Mononuclear cell (primary cell): Measurements from ENCODE around the gene BCORL1. TPM values are rescaled to one million over a fixed set of nuclear protein-coding genes. Genes with fewer than 3 reads are reported as not detected.

Experiments used
- H3K27me3 ChIP-seq: 2 replicates; pipeline ENCODE4 v1.6.0; 2011; ENCODE audit warnings: low read length, control low read depth; ENCODE audit not compliant: insufficient read depth
- H3K4me1 ChIP-seq: 2 replicates; pipeline ENCODE4 v1.5.1; 2011; ENCODE audit warnings: mild to moderate bottlenecking, low read length, control low read depth; ENCODE audit not compliant: insufficient read depth
- H3K4me3 ChIP-seq: 2 replicates; pipeline ENCODE4 v1.5.1; 2011; ENCODE audit warnings: mild to moderate bottlenecking, low read length, moderate library complexity
- H3K9me3 ChIP-seq: 2 replicates; pipeline ENCODE4 v1.5.1; 2011; ENCODE audit warnings: low read depth, mild to moderate bottlenecking, control low read depth, low read length
- total RNA-seq: library from RNA; depleted of rRNA; stranded (reverse); fragments of >200 nt; gene quantifications from one replicate; pipeline ENCODE4 v1.2.3, GENCODE V29; 2012

The BCORL1 gene
- total RNA-seq, 1 donor: 2.2 TPM

DNA sequence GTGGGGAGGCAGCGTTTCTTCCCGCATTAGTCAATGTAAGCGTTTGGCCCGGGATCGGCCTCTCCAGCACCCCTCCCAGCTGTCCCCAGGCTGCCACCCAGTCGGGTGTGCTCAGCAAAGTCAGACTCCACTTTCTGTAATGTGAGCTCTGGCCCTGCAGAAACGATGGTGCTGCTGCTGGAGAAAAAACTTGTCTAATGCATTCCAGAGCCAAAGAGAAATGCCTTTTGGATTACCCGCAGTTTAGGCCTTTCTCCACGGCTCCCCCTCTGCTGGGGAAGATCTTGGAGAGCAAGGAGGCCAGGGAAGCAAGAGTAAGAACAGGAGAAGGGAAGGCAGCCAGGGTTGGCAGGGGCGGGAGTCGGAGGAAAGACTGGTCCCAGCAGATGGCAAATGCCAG lies 72.7 kb downstream of the BCORL1 start:
- Histone ChIP-seq H3K27me3 (no peaks in the 10 kb centered on the region), H3K4me1 (no peaks in the 10 kb centered on the region), H3K9me3 (no peaks in the 10 kb centered on the region), H3K4me3 (no peak overlapping the region)

DNA sequence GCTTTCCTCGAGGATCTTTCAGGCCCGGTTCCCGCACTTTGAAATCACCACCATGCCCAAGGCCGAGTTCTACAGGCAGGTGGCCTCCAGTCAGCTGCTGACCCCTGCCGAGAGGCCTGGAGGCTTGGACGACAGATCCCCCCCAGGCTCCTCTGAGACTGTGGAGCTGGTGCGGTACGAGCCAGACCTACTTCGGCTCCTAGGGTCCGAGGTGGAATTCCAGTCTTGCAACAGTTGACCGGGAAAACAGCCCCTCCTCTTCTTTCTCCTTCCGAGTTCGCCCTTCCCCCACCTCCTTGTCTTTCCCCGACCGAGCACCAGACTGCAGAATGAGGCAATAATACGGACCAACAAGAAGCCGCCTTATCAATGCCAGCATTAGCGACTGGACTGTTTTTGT lies 73.5 kb downstream of the BCORL1 start:
- no peaks in the 10 kb centered on the region for H3K9me3 ChIP-seq
- H3K4me3 ChIP-seq: no peak overlapping the region
- peaks cover 4% of the 10 kb centered on the region for H3K4me1 ChIP-seq
- H3K27me3 ChIP-seq: no peaks in the 10 kb centered on the region

DNA sequence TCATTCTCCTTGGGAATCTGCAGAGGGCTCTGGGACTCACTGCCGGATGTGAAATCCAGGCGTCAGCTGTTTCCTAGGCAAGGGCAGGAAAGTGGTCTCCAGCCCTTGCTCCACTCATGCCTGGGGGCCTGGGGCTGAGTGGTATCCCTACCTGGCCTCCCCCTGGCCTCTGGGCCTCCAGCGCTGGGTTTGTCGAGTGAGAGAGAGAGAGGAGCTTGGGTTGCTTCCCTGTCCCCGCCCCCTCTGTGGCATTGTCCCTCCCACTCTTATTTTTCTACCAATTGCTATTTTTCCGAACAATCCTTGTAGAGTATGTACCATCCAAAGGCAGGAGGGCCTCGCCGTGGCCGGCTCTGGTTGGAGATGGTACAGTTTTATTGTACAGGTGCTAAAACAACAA lies 74.8 kb downstream of the BCORL1 start:
- no peaks in the 10 kb centered on the region for H3K27me3 ChIP-seq
- peaks cover 6% of the 10 kb centered on the region for H3K4me1 ChIP-seq
- H3K4me3 ChIP-seq: no peak overlapping the region
- H3K9me3 ChIP-seq: no peaks in the 10 kb centered on the region

DNA sequence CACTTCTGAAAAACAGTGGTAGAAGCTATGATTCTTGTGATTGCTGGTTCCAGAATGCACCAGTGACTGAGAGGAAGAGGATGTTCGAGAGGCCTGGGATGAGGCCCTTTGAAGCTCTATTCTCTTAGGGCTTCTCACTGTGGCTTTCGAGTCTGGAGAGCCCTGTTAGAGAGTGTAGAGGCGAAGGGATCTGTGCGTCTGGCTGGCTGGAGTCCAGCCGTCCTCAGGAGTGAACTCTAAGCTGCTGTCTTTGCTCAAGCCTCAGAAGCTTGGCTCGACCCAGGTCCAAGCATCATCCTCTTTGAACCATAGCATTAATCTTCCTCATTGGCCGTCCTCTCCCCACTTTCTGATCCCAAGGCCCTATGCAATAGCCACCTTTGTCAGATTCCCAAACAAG lies 76.2 kb downstream of the BCORL1 start:
- H3K9me3 ChIP-seq: no peaks in the 10 kb centered on the region
- no peaks in the 10 kb centered on the region for H3K27me3 ChIP-seq
- H3K4me1 ChIP-seq: peaks cover 6% of the 10 kb centered on the region
- no peak overlapping the region for H3K4me3 ChIP-seq

DNA sequence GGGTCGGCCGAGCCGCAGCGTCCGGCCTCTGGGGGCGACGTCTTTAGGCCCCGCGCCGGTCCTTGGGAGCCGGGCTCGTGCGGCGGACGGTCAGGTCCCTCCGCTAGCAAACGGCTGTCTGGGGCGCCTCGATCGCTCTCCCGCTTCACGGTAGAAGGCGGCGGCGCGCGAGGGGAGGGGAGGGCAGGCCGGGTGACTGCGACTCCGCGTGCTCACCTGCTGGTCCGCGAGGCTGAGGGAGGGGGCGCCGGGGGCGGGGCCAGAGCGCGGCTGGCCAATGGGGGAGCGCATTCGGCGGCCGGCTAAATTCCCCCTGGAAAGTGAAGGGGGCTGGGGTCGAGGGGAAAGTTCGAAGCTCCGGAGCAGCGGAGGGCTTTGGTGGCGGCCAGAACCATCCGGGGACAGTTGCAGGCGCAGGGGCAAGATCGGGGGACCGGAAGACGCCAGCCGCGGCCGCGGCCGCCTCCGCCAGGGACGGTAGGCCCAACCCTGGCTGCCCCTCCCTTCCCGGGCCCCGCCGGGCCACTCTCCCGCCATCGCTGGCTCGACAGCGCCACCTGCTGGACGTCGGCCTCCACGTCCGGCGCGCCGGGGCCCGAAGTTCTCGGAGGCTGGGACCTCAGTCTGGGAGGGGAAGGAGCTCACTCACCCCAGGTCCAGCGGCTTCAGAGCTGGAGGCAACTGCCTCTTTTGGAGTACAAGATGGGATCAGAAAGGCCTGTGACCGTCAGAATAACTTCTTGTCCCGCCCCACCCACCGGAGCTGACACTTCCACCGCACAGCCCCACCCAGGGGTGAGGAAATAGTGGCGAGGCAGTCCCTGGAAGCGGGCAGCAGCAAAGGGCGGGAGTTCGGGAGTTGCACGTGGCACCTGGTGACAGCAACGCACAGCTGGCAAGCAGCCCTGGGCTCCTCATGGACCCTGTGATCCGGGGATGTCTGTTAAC lies 78.0 kb downstream of the BCORL1 start:
- H3K27me3 ChIP-seq: no peaks in the 10 kb centered on the region
- H3K4me3 ChIP-seq: peak overlapping the region; percentile 38

DNA sequence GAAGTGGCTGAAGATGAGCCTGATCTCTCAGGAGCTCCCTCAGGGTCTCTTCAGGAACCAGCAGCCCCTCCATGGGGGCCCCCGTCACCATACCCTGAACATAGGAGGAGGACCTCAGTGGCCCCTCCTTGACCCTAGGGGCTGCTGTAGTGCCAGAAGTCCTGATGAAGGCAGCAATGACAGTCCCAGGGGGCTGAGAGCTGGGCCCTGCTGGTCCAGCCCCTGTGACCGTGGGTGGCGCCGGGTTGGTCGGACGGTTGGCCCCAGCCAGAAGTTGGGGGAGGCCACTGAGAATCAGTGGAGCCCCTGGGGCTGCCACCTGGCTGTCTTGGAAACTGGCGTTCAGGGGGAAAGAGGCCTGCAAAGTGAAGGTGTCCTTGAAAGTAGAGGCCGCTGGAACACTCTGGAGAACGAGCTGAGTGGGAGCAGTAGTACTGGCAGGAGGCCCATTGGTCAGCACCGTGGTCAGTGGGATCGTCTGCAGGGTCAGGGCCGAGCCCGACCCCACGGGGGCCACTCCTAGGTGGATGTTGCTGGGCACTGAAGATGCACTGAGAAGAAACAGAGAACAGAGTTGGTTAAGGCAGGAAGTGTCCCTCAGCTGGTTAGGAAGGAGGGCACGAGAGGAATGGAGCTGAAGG lies 84.7 kb downstream of the BCORL1 start:
- H3K27me3 ChIP-seq: no peaks in the 10 kb centered on the region
- no peaks in the 10 kb centered on the region for H3K9me3 ChIP-seq
- H3K4me3 ChIP-seq: no peak overlapping the region
- H3K4me1 ChIP-seq: no peaks in the 10 kb centered on the region

More for the DNA sequence above, 78.0 kb downstream of the BCORL1 start:
- Histone ChIP-seq H3K4me1 (peaks cover 6% of the 10 kb centered on the region), H3K9me3 (no peaks in the 10 kb centered on the region)

DNA sequence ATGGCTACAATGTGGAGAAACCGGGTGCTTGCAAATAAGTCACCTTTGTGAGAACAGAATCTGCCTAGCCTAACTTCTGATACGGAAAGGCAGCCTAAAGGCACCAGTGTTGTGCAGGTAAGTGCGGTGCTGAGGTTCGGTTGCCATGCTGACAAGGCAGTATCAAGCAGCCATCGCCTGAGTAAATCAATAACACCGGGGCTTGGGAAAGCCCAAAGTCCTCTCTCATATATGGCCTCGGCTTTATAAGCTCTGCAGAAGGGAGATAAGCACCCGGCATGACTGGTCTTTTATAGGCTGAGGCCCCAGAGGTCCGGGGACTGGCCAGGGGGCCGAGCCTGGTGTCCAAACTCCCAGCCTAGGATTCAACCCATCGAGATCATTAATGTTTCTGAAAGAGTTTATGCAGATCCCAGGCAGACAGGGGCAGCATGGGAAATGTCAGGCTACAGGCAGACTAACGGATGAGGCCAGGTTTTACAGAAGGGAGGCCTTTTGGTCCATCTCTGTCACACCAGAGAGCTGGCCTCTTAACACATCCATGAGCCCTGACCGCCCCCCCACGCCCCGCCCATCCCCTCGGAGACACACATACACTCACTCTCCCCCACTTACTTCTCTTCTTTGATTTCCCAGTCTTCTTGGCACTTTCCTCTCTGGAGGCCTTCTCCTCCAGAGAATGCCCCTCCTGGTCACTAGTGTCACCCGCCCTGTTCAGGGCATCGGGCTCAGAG lies 89.3 kb downstream of the BCORL1 start:
- no peaks in the 10 kb centered on the region for H3K9me3 ChIP-seq

DNA sequence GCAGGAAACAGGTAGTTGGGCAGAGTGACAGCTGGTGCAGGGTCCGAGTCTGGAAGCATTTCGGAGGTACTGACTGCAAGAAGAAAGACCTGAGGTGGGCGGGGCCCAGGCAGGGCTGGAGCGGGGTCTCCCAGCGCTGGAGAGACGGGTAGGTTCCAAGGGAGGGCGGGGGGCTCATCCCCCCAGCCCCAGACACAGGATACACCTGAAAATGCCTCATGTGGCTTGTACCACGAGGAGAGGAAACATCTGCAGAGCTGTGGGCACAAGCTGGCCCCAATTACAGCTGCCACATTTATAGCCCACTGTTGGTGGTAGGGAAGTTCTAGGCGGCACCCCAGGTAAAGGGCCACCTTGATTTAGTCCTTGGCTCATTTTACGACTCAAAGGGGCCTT lies 89.9 kb downstream of the BCORL1 start:
- H3K4me3 ChIP-seq: no peak overlapping the region
- no peaks in the 10 kb centered on the region for H3K27me3 ChIP-seq
- H3K9me3 ChIP-seq: no peaks in the 10 kb centered on the region
- no peaks in the 10 kb centered on the region for H3K4me1 ChIP-seq

More for the DNA sequence above, 89.3 kb downstream of the BCORL1 start:
- Histone ChIP-seq H3K4me1 (no peaks in the 10 kb centered on the region), H3K27me3 (no peaks in the 10 kb centered on the region), H3K4me3 (no peak overlapping the region)

DNA sequence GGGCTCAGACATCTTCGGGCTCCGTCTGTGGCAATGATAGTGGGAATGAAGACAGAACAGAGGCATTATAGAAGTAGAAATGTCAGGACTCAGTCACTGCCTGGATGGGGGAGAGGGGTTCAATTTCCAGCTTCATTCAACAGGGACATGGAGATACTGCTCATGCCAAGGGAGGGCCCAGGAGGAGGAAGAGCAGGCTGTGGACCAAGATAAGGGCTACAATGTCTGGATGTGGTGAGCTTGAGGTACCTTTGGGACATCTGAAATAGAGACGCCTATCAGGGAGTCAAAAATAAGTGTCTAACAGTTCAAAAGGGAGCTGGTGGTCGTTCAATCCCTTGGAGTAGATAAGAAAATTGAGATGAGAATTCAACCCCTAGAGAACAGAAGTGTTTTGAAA lies 93.3 kb downstream of the BCORL1 start:
- Histone ChIP-seq H3K27me3 (no peaks in the 10 kb centered on the region), H3K4me3 (no peak overlapping the region), H3K4me1 (peaks cover 9% of the 10 kb centered on the region), H3K9me3 (no peaks in the 10 kb centered on the region)

DNA sequence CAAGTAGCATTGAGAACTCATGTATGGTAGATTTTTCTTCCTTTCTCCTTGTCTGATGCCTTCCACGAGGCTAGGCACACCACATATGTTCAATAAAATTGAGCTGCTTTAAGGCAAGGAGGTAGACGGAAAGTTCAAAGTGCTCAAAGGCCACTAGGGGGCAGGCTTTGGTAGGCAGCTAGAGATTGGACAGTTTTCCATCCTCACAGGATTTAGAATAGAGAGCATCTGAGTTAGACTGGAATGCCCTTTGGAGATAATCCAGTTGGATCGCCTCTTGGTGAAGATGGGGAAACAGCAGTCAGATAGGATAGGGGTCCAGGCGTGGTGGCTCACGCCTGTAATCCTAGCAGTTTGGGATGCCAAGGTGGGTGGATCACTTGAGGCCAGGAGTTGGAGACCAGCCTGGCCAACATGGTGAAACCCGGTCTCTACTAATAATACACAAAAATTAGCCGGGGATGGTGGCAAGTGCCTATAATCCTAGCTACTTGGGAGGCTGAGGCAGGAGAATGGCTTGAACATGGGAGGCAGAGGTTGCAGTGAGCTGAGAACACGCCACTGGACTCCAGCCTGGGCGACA lies 97.5 kb downstream of the BCORL1 start:
- H3K4me3 ChIP-seq: no peak overlapping the region
- peaks cover 48% of the 10 kb centered on the region for H3K4me1 ChIP-seq
- no peaks in the 10 kb centered on the region for H3K9me3 ChIP-seq
- H3K27me3 ChIP-seq: no peaks in the 10 kb centered on the region

DNA sequence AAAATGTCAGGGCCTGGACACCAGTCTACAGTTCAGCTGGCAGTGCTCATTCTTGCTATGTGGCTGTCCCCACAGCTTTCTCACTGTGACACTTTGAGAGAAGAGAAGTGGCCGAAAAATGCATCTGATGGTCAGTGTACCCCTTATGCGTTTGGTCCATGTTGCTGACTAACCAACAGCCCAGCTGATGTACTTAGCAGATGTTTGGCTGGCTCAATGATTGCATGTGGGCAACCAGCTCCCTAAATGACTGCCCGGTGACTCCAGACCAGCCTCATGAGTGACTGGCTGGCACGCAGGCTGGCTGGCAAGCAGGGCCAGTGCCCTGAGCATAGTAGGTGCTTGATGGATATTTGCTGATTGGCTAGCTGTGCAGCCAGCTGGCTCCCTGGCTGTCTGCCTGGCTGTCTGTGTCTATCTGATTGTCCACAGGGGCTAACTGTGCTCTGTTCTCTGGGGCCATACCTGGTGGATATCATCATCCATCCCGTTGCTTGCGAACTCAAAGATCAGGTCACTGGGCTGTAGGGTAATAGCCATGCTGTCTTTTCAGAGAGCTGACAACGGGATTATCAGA lies 98.4 kb downstream of the BCORL1 start:
- H3K9me3 ChIP-seq: no peaks in the 10 kb centered on the region
- H3K4me1 ChIP-seq: peaks cover 58% of the 10 kb centered on the region
- H3K4me3 ChIP-seq: no peak overlapping the region
- no peaks in the 10 kb centered on the region for H3K27me3 ChIP-seq

DNA sequence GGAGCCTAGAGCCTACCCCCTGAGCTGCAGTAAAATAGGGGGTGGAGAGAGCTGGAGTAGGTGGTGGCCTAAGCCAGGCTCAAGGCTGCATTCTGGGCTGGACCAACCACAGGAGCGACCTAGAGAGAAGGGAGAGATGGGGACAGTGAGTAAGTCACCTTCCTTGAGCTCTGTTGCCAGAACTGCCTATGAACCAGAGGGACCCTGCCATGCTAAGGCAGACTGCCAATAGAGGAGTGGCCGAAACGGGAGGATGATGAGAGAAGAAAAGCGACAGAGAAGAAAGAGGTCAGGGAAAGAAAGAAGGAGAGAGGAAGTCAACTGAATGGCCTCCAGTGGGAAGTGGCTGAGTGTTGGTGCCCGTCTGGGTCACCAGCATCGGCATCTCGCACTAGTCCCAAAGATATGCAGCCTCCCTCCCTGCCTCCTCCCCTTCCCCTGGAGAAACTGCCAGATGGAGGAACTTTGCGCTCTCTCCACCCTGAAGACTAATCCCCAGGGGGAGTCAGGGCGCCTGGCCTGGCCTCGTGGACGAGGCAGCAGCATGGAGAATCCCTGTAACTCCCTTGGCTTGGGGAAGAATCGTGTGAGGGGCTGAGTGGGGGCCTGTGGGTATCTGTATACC lies 99.1 kb downstream of the BCORL1 start:
- H3K9me3 ChIP-seq: no peaks in the 10 kb centered on the region
- H3K4me1 ChIP-seq: peaks cover 65% of the 10 kb centered on the region
- H3K27me3 ChIP-seq: no peaks in the 10 kb centered on the region
- H3K4me3 ChIP-seq: no peak overlapping the region

DNA sequence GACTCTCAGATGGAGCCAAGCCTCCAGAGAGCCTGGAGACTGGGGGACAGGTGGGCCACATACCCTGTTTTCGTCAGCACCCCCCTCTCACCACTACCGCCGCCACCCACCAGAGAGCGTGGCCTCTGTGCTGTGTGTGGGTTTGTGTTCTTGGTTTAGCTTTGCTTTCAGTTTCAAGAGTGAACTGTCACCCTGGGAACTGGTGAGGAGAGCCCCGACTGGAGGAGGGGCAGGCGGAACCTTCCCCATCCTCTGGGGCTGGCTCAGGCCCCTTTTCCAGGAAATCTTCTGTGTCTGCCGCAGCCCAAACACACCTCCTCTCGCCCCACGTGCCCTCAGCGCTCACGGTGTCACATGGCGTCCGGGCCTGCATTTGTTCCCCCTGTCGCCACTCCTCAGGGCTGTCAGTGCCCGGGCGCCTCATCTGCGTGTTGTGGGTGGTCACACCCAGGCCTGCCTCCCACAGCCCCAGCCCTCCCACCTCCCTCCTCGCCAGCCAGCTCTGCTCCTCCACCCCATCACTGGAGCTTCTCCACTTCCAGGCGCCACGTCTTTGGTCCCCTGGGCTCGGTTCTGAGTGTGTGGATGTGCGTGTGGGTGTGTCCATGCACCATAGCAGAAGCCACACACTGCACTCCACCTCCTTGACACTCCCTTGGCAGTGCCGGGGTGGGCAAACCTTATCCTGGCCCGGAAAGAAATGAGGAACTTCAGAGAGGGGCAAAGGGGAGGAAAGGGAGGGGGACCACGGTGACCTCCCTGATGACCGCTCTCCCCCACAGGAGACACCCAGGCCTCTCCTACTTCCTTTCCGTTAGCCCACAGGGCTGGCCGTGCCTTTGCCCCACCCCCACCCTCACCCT lies 100.0 kb downstream of the BCORL1 start:
- Histone ChIP-seq H3K4me3 (peak overlapping the region; percentile 1), H3K9me3 (no peaks in the 10 kb centered on the region), H3K4me1 (peaks cover 74% of the 10 kb centered on the region), H3K27me3 (no peaks in the 10 kb centered on the region)
